Kidney epithelial cell (primary cell): Measurements from ENCODE around the gene S100PBP. TPM values are rescaled to one million over a fixed set of nuclear protein-coding genes. Genes with fewer than 3 reads are reported as not detected.

Experiments
- DNase-seq: peaks from one replicate; pipeline ENCODE4 v3.0.0-alpha.2; 2010; ENCODE audit warnings: low read depth
- H3K27me3 ChIP-seq: 2 replicates; pipeline ENCODE4 v1.6.0; 2011; ENCODE audit warnings: low read length; ENCODE audit not compliant: control insufficient read depth, insufficient read depth
- H3K36me3 ChIP-seq: 2 replicates; pipeline ENCODE4 v1.5.1; 2011; ENCODE audit warnings: low read length; ENCODE audit not compliant: control insufficient read depth, insufficient read depth
- H3K4me3 ChIP-seq: 2 replicates; pipeline ENCODE4 v1.5.1; 2011; ENCODE audit warnings: low read depth, mild to moderate bottlenecking, control low read depth, low read length
- total RNA-seq: library from RNA; depleted of rRNA; stranded (reverse); fragments of >200 nt; gene quantifications from 2 replicates; pipeline ENCODE4 v1.2.3, GENCODE V29; 2015
- TF ChIP-seq, protein P1 (sequence below): IDR thresholded peaks from 2 replicates; pipeline ENCODE4 v1.5.1; 2011; ENCODE audit warnings: mild to moderate bottlenecking, moderate library complexity, low read length, control low read depth, inconsistent platforms; ENCODE audit not compliant: insufficient read depth, poor library complexity, severe bottlenecking

The S100PBP gene
- total RNA-seq, 1 donor from 2014 or later: 11.2 TPM

DNA sequence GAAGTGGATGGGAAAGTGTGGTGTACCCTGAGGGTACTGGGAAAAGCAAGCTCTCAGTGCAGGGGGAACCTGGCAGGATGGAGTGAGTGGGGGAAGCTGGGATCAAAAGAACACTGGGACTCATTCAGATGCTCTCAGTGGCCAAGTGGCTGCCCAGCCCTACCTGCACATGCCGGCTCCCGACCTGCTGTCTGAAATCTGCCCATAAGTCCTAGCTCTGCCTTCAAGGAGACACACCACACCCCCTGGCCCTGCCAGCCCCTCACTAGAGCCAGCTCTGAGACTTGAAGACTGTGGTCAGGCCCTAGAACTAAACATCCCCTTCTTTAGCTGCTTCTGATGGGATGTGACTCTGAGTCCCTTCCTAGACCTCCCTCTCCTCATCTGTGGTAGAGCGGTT is 81.5 kb downstream of the S100PBP start:
- TF ChIP-seq, protein P1, sequence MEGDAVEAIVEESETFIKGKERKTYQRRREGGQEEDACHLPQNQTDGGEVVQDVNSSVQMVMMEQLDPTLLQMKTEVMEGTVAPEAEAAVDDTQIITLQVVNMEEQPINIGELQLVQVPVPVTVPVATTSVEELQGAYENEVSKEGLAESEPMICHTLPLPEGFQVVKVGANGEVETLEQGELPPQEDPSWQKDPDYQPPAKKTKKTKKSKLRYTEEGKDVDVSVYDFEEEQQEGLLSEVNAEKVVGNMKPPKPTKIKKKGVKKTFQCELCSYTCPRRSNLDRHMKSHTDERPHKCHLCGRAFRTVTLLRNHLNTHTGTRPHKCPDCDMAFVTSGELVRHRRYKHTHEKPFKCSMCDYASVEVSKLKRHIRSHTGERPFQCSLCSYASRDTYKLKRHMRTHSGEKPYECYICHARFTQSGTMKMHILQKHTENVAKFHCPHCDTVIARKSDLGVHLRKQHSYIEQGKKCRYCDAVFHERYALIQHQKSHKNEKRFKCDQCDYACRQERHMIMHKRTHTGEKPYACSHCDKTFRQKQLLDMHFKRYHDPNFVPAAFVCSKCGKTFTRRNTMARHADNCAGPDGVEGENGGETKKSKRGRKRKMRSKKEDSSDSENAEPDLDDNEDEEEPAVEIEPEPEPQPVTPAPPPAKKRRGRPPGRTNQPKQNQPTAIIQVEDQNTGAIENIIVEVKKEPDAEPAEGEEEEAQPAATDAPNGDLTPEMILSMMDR: no peak
- DNase-seq: no peak
- H3K27me3 ChIP-seq: no peaks in the 10 kb centered on the region
- no peak overlapping the region for H3K4me3 ChIP-seq
- no peaks in the 10 kb centered on the region for H3K36me3 ChIP-seq

DNA sequence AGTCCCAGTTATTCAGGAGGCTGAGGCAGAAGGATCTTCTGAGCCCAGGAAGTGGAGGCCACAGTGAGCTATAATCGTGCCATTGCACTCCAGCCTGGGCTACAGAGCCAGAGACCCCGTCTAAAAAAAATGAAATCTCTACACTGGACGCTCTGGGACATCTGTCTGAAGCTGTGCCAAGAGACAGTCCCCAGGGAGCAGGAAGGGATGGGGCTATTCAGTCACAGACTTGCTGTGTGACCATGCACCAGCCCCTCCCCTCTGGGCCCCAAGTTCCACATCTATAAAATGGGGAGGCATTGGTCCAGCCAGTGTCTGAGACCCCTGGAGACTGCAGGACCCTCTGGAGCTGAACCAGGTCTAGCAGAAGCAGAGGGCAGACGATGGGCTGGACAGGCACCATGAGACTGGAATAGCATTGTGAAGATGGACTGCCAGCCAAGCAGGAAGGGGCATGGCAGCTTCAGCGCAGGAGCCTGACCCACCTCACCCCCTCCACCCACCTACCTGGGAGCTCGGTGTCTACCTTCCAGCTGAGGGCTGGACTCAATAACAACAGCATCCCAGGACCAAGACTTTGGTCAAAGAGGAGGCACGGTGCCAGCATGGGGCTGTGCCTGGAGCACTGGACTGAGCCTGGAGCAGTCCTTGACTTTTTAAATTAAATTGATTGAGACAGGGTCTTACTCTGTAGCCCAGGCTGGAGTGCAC is 82.3 kb downstream of the S100PBP start:
- TF ChIP-seq, protein P1: no peak
- Histone ChIP-seq H3K36me3 (no peaks in the 10 kb centered on the region), H3K4me3 (no peak overlapping the region), H3K27me3 (no peaks in the 10 kb centered on the region)
- DNase-seq: no peak

- Histone ChIP-seq H3K27me3 (no peaks in the 10 kb centered on the region), H3K36me3 (no peaks in the 10 kb centered on the region), H3K4me3 (peak overlapping the region; percentile 62)
- DNase-seq: no peak
- TF ChIP-seq, protein P1: no peak
These were observed 83.0 kb downstream of the S100PBP start for GRCh38 chr1:32900371-32900955.

- DNase-seq: no peak
- H3K36me3 ChIP-seq: no peaks in the 10 kb centered on the region
- no peaks in the 10 kb centered on the region for H3K27me3 ChIP-seq
- TF ChIP-seq, protein P1: no peak
- peak within 1 kb of the TSS; percentile 62 for H3K4me3 ChIP-seq
These were observed 83.7 kb downstream of the S100PBP start, which contains the start of gene TMEM54 for GRCh38 chr1:32900956-32901822. Gene TMEM54 (minus strand): TSS chr1:32901389. CDS start chr1:32901238, 151 bp downstream.

DNA sequence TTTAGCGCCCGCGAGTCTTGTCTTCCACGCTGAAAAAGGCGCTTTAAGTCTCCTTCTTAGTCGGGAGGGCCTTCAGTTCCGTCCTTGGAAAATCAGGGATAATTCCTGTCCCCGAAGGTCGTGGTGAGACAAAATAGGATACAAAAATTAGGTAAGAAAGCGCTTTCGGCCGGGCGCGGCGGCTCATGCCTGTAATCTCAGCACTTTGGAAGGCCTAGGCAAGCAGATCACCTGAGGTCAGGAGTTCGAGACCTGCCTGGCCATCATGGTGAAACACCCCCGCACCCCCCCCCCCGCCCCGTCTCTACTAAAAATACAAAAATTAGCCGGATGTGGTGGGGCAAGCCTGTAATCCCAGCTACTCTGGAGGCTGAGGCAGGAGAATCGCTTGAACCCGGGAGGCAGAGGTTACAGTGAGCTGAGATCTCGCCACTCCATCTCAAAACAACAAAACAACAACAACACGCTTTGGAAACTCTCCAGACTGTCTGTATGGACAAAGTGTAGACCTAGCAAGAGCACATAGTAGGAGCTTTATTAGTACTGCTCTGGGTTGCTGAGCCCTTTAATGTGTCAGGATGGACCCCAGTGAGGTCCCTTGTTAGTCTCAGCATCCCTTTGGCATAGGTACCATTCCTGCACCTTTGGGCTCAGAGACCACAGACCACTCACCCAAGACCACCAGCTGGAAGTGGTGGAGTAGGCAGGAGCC is 84.5 kb downstream of the S100PBP start:
- Histone ChIP-seq H3K36me3 (no peaks in the 10 kb centered on the region), H3K27me3 (no peaks in the 10 kb centered on the region), H3K4me3 (peak overlapping the region; percentile 62)
- no peak for DNase-seq
- TF ChIP-seq, protein P1: no peak
